GM12864 (cell line): ENCODE data around the gene TMEM239.

Experiments
- DNase-seq: peaks from one replicate; pipeline ENCODE4 v3.0.0-alpha.2; 2011; ENCODE audit warnings: low read depth
- H3K4me3 ChIP-seq: 2 replicates; pipeline ENCODE4 v1.5.1; 2011; ENCODE audit warnings: mild to moderate bottlenecking, low read depth, low read length, control low read depth
- TF ChIP-seq, protein P1 (sequence below): IDR thresholded peaks from 2 replicates; pipeline ENCODE4 v1.5.1; 2011; ENCODE audit warnings: low read depth, mild to moderate bottlenecking, moderate library complexity, low read length, control low read depth, inconsistent platforms; ENCODE audit errors: missing control alignments

The TMEM239 gene

DNA sequence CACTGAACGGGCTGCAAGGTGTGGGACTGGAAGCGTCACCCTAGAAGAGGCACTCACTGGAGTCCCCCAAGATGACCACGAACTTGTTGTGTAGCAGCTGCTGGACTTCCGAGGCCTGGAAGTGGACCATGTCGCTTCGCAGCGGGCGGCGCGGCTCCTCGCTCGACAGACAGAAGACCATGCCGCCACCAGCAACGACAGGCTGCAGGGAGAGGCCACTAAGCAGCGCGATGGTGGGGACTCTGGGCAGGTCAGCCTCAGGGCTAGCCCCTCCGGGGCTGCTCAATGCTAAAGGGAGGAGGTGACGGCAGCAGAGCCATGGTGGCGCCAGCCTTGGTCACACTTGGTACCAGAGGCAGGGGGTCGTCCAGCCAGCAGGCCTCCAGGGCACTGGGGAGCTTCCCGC is 23.6 kb downstream of the TMEM239 start:
- TF ChIP-seq, protein P1, sequence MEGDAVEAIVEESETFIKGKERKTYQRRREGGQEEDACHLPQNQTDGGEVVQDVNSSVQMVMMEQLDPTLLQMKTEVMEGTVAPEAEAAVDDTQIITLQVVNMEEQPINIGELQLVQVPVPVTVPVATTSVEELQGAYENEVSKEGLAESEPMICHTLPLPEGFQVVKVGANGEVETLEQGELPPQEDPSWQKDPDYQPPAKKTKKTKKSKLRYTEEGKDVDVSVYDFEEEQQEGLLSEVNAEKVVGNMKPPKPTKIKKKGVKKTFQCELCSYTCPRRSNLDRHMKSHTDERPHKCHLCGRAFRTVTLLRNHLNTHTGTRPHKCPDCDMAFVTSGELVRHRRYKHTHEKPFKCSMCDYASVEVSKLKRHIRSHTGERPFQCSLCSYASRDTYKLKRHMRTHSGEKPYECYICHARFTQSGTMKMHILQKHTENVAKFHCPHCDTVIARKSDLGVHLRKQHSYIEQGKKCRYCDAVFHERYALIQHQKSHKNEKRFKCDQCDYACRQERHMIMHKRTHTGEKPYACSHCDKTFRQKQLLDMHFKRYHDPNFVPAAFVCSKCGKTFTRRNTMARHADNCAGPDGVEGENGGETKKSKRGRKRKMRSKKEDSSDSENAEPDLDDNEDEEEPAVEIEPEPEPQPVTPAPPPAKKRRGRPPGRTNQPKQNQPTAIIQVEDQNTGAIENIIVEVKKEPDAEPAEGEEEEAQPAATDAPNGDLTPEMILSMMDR: no peak
- no peak for DNase-seq
- H3K4me3 ChIP-seq: peak overlapping the region; percentile 73

DNA sequence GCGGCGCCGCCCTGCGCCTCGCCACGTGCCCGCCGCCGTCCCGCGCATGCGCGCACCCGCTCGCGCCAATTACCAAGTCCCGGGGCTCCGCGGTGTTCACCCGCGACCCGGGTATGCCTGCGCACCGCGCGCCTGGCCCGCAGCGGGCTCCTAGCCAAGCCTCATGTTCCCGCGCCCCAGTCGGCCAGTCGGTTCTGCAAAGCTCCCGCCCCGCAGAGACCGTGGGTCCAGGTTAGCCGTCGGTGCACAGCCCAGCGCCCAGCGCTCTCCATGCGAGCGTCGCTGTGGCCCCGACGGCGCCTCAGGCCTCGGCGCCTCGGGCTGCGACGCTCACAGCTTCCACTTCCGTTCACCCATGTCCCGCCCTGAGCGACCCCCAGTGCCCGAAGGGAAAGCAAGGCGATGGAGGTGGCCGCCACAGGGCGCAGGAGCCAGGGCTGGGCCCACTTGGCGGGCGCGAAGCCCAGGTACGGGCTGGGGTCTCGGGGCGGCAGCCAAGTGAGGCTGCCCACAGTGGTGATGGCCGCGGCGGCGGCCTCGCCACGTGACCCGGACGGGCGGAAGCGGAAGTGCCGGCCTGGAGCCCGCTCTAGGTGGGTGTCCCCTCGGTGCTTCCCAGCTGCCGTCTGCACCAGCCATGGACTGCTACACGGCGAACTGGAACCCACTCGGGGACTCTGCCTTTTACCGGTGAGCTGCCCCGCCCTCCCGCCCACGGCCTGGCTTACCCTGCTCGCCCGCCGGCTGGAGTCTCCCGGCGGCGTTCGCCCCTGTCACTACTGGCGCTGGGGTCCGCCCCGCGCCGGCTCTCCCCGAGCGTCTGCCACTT is 24.2 kb downstream of the TMEM239 start, which contains the start of the genes PCED1A and VPS16:
Gene PCED1A, minus strand, starts transcription at position 518 of the 829 bp plus-strand sequence. CDS start 743 bp downstream, outside the sequence.
Gene VPS16, plus strand, starts transcription at position 608 of the 829 bp plus-strand sequence. Its CDS starts 30 bp downstream, at position 638.
- peak; percentile 63 for DNase-seq
- peak within 1 kb of the TSS; percentile 73 for H3K4me3 ChIP-seq
- TF ChIP-seq, protein P1: no peak

DNA sequence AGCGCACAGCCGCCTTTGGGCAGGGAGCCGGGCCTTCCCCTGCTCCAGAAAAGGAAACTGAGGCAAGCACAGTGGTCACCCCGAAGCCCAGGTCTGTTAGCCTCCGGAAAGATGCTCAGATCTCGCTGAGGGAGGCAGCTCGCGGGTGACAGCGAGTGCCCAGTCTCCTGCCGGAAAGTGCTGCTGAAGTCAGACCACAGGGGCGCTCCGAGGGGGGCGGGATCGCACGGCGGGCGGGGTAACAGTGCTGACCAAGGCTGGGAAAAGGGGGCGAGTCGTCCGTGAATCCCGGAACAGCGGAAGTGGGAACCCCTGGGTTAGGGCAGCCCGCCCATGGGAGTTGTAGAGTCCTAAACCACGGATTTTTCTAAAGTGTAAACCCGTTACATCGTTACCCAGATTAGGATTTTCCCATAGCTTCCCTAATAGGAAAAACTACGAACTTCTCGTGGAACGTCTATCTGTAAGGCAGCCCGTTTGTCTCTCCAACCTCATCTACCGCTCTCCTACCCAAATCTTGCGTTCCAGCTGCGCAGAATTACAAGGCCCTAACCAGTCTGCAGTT is 24.9 kb downstream of the TMEM239 start:
- TF ChIP-seq, protein P1: no peak
- no peak for DNase-seq
- peak overlapping the region; percentile 73 for H3K4me3 ChIP-seq

DNA sequence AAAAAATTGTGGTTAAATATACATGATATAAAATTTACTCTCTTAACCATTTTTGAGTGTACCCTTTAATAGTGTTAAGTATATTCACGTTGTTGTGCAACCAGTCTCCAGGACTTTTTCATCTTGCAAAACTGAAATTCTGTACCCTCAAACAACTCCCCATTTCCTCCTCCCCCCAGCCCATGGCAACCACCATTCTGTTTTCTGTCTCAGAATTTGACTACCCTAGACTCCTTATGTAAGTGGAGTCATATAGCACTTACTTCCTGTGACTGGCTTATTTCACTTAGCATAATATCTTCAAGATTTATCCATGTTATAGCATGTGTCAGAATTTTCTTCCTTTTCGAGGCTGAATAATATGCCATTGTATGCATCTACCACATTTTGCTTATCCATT is 29.4 kb downstream of the TMEM239 start:
- TF ChIP-seq, protein P1: no peak
- DNase-seq: no peak
- H3K4me3 ChIP-seq: no peak overlapping the region

DNA sequence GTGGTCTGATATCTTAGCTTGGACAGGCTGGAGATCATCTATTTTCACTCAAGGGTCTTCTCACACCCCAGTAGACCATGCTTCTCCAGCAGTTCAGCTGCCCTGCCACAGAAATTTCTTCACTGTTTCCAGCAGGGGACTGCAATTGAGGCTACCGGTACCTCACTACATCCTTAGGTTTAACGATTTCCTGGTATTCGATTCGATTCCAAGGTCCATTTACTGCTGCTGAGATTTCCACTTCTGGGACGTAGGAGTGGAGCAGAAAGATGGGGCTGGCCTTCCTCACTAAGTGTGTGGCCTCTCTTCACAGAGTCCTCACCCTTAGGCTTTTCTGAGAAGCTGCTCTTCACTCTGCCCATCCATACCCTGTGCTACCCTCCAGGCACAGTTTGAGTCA is 30.5 kb downstream of the TMEM239 start:
- no peak for DNase-seq
- TF ChIP-seq, protein P1: no peak
- H3K4me3 ChIP-seq: no peak overlapping the region

DNA sequence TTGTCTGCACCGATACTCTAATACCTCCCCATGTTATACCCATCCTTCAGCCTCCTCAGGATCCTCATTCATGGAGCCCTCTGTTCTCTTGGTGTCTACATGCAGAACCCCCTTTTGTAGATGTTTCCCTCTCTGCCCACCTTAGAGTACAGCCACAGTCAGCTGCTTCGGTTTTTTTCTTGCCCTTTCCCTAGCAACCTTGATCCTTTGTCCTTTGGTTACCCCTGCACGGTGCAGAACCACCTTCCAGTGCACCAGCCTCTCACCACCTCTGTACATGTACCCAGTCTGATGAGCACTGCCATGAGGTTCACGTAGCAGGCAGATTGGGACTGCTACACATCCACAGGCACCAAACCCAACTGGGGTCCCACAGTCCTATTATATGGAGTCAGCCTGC is 31.6 kb downstream of the TMEM239 start:
- no peak overlapping the region for H3K4me3 ChIP-seq
- DNase-seq: no peak
- TF ChIP-seq, protein P1: no peak
